ENCODE data around the gene SLC25A36.
A peak's percentile ranks its signal among the peaks of the same experiment; 100 is the strongest.
"Not testable (repeated sequence)": the region's sequence is repeated elsewhere in the genome, so short reads cannot be mapped to it uniquely, and the experiment has no call there.

The SLC25A36 gene

DNA sequence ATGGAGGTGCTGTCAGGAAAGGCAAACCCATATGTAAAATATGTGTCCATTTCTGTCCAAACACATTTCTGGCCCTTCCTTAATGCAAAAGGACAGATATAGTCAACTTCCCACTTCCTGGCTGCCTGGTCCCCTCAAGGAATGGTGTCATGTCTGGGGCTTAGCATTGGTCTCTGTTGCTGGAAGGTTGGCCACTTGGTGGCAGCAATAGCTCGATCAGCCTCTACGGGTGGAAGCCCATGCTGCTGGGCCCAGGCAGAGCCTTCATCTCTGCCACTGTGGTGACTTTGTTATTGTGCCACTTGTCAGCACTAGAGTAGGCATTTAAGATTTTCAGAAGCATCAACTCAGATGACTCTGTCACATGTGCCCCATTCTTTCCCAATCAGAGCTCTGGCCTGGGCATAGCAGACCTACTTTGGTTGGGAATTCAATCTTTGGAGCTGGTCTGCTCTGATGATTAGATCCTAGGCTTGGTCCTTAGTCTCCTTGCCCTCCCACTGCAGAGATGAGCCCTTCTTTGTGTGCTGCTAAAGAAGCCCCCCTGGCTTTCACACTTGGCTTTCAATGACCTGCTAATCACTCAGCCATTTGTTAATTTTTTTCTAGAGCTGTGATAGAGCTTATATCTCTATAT, 58.5 kb downstream of the SLC25A36 start:
- peak; percentile 77 for DNase-seq

GRCh38 chr3:141000686-141001085, 59.0 kb downstream of the SLC25A36 start:
- no peak for DNase-seq

- no peak for DNase-seq
Observed at GRCh38 chr3:141006344-141006743, 64.7 kb downstream of the SLC25A36 start.

DNA sequence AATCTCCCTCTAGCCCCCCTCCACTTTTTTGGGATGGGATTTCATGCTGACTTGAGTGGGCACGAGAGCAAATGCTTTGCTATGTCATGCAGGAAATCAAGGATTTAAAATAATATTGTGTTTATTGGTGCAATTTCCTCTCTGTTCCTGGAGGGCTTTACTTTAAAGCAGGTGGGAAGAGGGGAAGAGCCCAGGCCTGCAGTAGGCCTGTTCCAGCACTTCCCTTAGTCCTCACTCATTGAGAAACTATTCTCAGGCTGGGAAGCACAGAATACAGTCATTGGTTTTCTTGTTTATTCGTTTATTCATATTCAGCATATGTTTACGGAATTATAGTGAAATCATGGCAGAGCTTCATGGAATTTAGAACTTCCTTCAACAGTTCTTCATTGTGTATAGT, 67.9 kb downstream of the SLC25A36 start:
- DNase-seq = no peak

DNA sequence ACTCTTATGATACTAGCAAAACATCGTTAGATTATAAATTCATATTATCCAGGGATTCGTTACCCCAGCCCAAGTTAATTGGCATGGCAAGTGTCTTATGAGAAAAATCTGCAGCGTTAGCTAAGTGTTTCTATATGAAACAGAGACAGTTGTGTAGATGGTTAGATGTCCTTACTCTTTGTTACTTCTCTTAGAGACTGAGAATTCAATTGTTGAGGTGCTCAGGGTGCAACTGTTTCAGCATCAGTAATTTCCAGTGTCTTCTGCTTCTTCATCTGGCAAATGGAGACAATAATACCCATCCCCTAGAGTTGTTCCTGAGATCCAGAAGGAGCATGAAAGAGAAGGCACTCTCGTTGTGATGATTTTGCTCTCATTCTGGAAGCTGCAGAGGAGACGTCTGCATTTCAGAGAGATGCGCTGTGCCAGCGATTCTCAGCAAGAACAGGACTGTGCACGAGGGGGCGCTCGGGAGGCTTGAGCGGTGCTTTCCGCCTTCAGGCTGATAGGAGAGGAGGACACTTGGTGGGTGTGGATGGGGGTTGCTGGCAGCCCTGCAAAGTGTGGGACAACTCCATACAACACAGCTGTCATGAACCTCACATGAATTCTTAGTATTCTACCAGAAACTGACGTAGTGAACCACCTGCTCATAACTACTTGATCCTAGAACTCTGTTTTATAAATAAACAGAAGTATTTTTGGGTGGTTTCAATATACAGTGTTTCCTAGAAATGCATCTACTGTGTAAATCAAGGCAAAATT, 69.8 kb downstream of the SLC25A36 start:
- peak; percentile 59 for DNase-seq

- DNase-seq = no peak
Observed at GRCh38 chr3:141011997-141012262, 70.3 kb downstream of the SLC25A36 start.

- DNase-seq = no peak
Observed at GRCh38 chr3:141012571-141012970, 70.9 kb downstream of the SLC25A36 start.

DNA sequence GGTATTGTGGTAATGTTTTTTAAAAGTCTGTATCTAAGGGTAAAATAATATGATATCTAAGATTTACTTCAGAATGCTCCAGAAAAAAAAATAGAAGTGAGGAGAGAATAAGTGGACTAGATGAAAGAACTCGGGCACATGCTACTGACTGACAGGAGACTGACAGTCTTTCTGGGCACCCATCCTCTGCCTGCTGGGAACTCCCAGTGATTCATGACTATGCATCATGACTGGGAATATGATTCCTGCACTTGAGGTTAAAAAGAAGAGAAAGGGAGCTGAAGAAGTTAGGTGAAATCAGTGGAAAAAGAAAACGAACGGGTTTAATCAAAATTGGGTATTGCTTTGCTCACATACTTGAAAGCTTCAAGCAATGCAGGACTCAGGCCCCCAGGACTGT, 73.8 kb downstream of the SLC25A36 start:
- no peak for DNase-seq

- not testable (repeated sequence) for DNase-seq
Observed at GRCh38 chr3:141017366-141018322, 76.0 kb downstream of the SLC25A36 start.

- DNase-seq = no peak
Observed at GRCh38 chr3:141019244-141019643, 77.6 kb downstream of the SLC25A36 start.

DNA sequence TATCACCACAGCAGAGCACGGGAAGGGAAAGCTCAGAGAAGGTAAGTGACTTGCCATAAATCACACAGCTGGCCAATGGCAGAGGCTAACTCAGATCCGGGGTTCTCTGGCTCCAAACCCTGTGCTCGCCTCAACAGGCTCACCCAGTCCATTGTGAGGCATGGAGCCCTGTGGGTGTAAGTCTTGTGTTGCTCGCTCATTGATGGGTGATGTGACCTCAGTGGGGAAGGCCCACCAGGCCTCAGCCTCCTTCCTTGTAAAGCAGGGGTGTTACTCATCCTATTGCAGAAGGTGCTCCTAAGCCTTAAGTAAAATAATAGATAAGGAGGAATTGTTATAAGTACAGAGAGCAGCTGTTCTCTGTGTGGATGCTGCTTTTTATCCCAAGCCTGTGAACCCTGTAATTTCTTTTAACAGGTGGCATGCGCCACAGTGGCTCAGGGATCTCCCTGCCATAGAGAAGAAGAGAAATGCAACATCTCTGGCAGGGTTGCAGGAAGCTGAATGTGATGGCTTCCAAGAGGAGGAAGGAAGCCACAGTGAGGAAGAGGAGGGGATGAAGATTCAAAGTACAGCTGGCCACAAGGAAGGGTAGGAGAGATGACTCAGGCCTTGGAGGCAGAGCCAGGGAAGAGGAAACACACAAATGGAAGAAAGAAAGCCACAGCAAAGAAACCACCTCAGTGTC, 78.7 kb downstream of the SLC25A36 start:
- DNase-seq = no peak

DNA sequence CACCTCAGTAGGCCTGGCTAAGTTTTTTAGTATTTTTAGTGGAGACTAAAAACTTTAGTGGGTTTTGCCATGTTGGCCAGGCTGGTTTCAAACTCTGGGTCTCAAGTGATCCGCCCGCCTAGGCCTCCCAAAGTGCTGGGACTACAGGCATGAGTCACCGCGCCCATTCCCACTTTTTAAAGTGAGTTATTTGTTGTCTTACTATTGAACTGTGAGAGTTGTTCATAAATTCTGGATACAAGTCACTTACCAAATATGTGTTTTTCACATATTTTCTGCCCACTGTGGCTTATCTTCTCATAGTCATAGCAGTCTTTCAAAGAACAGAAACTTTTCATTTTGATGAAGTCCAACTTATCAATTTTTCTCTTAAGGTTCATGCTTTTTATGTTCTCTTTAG, 79.6 kb downstream of the SLC25A36 start:
- no peak for DNase-seq

Measured in midbrain (tissue), 1 donor.